ENCODE measurements around the gene KBTBD3. TPM values are rescaled to one million over a fixed set of nuclear protein-coding genes. Genes with fewer than 3 reads are reported as not detected.

The KBTBD3 gene
- total RNA-seq, 2 donors from 2014 or later, result 4.5 to 12.4 TPM

DNA sequence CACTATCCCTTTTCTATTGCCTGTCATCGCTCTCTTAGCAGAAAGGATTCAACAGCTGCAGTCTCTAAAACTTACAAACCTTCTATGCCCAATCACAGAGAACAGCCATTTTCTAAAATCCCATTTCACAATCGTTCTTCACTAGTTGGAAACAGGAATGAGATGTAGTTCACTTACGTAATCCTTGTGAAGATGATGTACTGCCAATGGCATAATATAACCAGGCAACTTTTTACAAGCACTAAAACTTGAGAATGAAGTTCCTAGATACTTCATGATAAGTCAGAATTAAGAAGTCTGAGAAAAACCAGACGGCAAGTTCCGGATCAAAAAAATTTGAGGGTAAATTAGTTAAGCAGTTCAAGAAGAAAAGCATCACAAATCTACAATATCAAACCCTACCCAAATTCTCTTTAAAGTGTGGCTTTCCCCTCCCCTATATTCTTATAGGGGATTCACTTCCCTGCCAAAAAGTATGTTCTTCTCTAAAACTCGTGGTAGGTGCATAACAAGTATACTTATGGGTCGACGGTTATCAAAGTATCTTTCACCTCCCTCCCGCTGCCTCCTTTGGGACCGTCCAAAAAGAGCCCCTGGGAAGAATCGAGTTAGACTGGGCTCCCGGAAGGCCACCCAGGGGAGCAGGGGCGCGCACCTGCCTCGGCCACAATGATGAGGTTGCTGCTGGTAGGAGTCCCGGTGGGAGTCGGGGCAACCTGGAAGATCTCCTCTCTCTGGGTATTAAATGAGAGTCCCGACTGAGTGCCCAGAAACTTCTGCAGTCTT, 55.8 kb downstream of the KBTBD3 start:
- TF ChIP-seq, protein P1, sequence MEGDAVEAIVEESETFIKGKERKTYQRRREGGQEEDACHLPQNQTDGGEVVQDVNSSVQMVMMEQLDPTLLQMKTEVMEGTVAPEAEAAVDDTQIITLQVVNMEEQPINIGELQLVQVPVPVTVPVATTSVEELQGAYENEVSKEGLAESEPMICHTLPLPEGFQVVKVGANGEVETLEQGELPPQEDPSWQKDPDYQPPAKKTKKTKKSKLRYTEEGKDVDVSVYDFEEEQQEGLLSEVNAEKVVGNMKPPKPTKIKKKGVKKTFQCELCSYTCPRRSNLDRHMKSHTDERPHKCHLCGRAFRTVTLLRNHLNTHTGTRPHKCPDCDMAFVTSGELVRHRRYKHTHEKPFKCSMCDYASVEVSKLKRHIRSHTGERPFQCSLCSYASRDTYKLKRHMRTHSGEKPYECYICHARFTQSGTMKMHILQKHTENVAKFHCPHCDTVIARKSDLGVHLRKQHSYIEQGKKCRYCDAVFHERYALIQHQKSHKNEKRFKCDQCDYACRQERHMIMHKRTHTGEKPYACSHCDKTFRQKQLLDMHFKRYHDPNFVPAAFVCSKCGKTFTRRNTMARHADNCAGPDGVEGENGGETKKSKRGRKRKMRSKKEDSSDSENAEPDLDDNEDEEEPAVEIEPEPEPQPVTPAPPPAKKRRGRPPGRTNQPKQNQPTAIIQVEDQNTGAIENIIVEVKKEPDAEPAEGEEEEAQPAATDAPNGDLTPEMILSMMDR (conservative IDR thresholded peaks at IDR 0.05), result no peak
- H3K27me3 ChIP-seq (ENCODE audit: control insufficient read depth, insufficient read depth, low read length, poor library complexity, severe bottlenecking), result no peaks in the 10 kb centered on the region
- Mint-ChIP-seq H3K36me3 (ENCODE audit: low read depth) (peaks cover 4% of the 10 kb centered on the region), H3K4me3 (peak overlapping the region; percentile 92), H3K27ac (peak overlapping the region; percentile 91), H3K27me3 (ENCODE audit: insufficient read depth) (no peaks in the 10 kb centered on the region), H3K4me1 (peaks cover 16% of the 10 kb centered on the region), H3K9me3 (peaks cover 4% of the 10 kb centered on the region)
- H3K4me1 ChIP-seq (ENCODE audit: control insufficient read depth, insufficient read depth, low read length), result no peaks in the 10 kb centered on the region
- DNase-seq, result no peak
- H3K9ac ChIP-seq (ENCODE audit: extremely low read depth, low read length, poor library complexity, severe bottlenecking), result peak overlapping the region; percentile 61
- H3K9me3 ChIP-seq (ENCODE audit: control insufficient read depth, low read length), result no peaks in the 10 kb centered on the region
- H3K4me3 ChIP-seq (ENCODE audit: low read length), result peak overlapping the region; percentile 91
- H3K36me3 ChIP-seq (ENCODE audit: control insufficient read depth, insufficient read depth, low read length), result no peaks in the 10 kb centered on the region
- peak overlapping the region; percentile 65 for H3K27ac ChIP-seq (ENCODE audit: low read depth, low read length)
- 0 to 20% methylated on average over 5 to 18 of the region's 18 CpGs for WGBS, 2 experiments (ENCODE audit: insufficient coverage in 1 of 2, insufficient read length in 1 of 2)

DNA sequence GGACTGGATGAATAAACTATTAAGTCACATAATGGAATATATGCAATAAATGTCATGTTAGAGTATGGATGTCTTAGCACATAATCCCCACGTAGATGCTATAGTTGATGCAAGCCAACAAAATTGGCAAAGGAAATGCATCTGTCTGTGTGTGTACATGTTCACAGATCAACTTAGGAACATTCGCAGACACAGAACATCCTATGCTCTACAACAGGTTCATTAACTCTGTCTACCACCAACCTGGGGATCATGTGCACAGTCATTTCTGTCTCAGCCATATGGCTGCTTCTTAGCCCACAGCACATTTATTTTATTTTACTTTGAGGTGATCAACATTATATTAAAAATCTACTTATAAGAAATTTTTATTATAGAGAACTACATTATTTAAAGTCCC, 60.1 kb downstream of the KBTBD3 start:
- Mint-ChIP-seq H3K27ac (no peak overlapping the region), H3K4me1 (peaks cover 15% of the 10 kb centered on the region), H3K4me3 (no peak overlapping the region), H3K9me3 (no peaks in the 10 kb centered on the region), H3K36me3 (ENCODE audit: low read depth) (peaks cover 6% of the 10 kb centered on the region), H3K27me3 (ENCODE audit: insufficient read depth) (no peaks in the 10 kb centered on the region)
- Histone ChIP-seq H3K27ac (ENCODE audit: low read depth, low read length) (no peak overlapping the region), H3K27me3 (ENCODE audit: control insufficient read depth, insufficient read depth, low read length, poor library complexity, severe bottlenecking) (no peaks in the 10 kb centered on the region), H3K4me1 (ENCODE audit: control insufficient read depth, insufficient read depth, low read length) (no peaks in the 10 kb centered on the region), H3K9me3 (ENCODE audit: control insufficient read depth, low read length) (no peaks in the 10 kb centered on the region), H3K9ac (ENCODE audit: extremely low read depth, low read length, poor library complexity, severe bottlenecking) (no peak overlapping the region), H3K4me3 (ENCODE audit: low read length) (no peak overlapping the region), H3K36me3 (ENCODE audit: control insufficient read depth, insufficient read depth, low read length) (no peaks in the 10 kb centered on the region)
- 86 to 100% methylated on average over 1 to 2 of the region's 2 CpGs for WGBS, 2 experiments (ENCODE audit: insufficient coverage in 1 of 2, insufficient read length in 1 of 2)
- DNase-seq, result no peak
- TF ChIP-seq, protein P1 (conservative IDR thresholded peaks at IDR 0.05), result no peak

DNA sequence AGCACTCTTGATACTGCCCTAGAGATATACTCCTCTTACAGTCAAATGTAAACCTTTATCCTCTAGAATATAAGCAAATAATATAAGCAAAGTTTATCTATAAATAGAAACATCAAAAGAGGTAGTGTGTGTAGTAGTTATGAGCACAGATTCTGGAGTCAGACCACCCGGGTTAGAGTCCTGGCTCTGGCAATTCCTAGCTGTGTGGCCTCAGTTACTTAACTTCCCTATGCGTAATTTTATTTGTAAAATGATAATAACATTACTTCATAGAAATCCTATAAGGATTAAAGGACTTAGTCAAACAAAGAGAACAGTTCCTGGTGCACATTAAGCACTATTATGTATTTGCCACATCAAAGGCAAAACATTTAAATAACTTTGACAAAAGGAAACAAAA, 62.1 kb downstream of the KBTBD3 start:
- no peaks in the 10 kb centered on the region for H3K27me3 ChIP-seq (ENCODE audit: control insufficient read depth, insufficient read depth, low read length, poor library complexity, severe bottlenecking)
- no peak for DNase-seq
- no peaks in the 10 kb centered on the region for H3K9me3 Mint-ChIP-seq

More for the DNA sequence above, 62.1 kb downstream of the KBTBD3 start:
- no peaks in the 10 kb centered on the region for H3K27me3 Mint-ChIP-seq (ENCODE audit: insufficient read depth)
- Histone ChIP-seq H3K4me1 (ENCODE audit: control insufficient read depth, insufficient read depth, low read length) (no peaks in the 10 kb centered on the region), H3K9me3 (ENCODE audit: control insufficient read depth, low read length) (no peaks in the 10 kb centered on the region), H3K9ac (ENCODE audit: extremely low read depth, low read length, poor library complexity, severe bottlenecking) (no peak overlapping the region), H3K27ac (ENCODE audit: low read depth, low read length) (no peak overlapping the region), H3K36me3 (ENCODE audit: control insufficient read depth, insufficient read depth, low read length) (peaks cover 8% of the 10 kb centered on the region), H3K4me3 (ENCODE audit: low read length) (no peak overlapping the region)
- H3K36me3 Mint-ChIP-seq (ENCODE audit: low read depth), result peaks cover 17% of the 10 kb centered on the region
- TF ChIP-seq, protein P1 (conservative IDR thresholded peaks at IDR 0.05), result no peak
- H3K27ac Mint-ChIP-seq, result no peak overlapping the region
- peaks cover 11% of the 10 kb centered on the region for H3K4me1 Mint-ChIP-seq
- H3K4me3 Mint-ChIP-seq, result no peak overlapping the region
- WGBS, 2 experiments (ENCODE audit: insufficient coverage in 1 of 2, insufficient read length in 1 of 2), result 79% methylated on average over 2 of the region's 2 CpGs; no CpG with 5 or more reads in 1 of the 2 experiments
